Choroid plexus epithelial cell (primary cell): Measurements from ENCODE around the gene SEMA4C.

Experiments used
- DNase-seq: peaks from one replicate; pipeline ENCODE4 v3.0.0-alpha.2; 2010; ENCODE audit warnings: low read depth
- H3K4me3 ChIP-seq: 2 replicates; pipeline ENCODE4 v1.5.1; 2011; ENCODE audit warnings: low read depth, mild to moderate bottlenecking, control low read depth, low read length, moderate library complexity
- CTCF ChIP-seq: conservative IDR thresholded peaks from 2 replicates; pipeline ENCODE4 v1.5.1; 2011; ENCODE audit warnings: low read depth, mild to moderate bottlenecking, control low read depth, inconsistent platforms, low read length, moderate library complexity

Gene SEMA4C

DNA sequence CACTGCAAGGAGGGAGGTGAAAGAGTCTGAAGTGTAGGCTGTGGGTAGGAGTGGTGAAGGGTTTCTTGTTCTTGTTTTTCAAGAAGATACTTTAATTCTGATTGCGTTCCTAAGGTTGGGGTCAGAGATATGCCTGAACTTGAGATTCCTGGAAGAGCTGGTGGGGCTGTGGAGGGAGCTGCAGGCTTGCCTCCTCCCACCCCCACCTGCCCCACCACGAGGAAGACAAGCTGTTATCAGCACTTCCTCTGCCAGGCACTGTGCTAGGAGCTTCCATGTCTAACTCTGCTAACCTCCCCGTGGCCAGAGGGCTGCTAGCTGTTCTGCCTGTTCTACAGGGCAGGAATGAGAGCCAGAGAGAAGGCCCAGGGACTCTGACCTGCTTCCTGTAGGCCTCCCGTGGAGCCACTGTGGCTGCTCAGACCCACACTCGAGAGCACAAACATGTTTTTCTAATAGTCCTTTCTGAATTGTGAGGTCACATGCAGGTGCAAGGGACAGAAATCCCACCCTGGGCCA, 39.8 kb downstream of the SEMA4C start:
- no peak for TF ChIP-seq CTCF

GRCh38 chr2:96828874-96829273, 41.0 kb downstream of the SEMA4C start:
- no peak for TF ChIP-seq CTCF
- H3K4me3 ChIP-seq: no peak overlapping the region
- DNase-seq: no peak

More for the DNA sequence above, 39.8 kb downstream of the SEMA4C start:
- no peak for DNase-seq
- no peak overlapping the region for H3K4me3 ChIP-seq

DNA sequence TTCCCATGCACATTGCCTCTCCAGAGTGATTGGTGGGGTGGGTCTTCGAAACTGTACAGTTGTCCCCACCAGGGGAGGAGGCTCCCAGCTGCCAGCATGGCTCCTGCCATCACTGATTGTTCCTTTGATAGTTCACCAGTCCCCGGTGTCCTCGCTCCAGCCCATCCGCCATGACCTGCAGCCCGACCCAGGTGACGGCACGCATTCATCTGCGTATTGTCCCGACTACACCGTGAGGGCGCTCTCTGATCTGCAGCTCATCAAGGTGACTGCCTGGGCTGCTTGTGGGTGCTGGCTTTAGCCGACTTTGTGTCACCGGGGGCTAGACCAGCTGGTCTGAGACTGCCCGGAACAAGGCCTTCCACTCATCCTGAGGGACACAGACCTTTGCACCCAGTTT, 41.4 kb downstream of the SEMA4C start:
- DNase-seq: no peak
- no peak overlapping the region for H3K4me3 ChIP-seq
- TF ChIP-seq CTCF: no peak

- TF ChIP-seq CTCF: no peak
- H3K4me3 ChIP-seq: no peak overlapping the region
- no peak for DNase-seq
Measured at GRCh38 chr2:96826546-96827278, 43.2 kb downstream of the SEMA4C start.

DNA sequence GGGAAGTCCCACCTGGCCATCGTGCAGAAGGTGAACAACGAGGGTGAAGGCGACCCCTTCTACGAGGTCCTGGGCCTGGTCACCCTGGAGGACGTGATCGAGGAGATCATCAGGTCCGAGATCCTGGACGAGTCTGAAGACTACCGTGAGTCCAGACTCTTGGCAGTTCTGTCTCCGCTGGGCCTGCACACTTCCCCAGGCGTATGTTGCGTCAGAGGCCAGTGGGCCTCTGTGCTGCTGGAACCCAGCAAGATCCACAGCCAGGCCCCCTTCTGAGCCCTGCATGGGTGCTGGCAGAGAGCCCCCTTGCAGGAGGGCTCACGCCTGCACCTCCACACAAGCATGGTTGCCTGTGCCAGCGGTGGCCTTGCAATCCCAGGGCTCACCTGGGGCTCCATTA, 44.8 kb downstream of the SEMA4C start:
- no peak for TF ChIP-seq CTCF
- DNase-seq: no peak
- H3K4me3 ChIP-seq: no peak overlapping the region

DNA sequence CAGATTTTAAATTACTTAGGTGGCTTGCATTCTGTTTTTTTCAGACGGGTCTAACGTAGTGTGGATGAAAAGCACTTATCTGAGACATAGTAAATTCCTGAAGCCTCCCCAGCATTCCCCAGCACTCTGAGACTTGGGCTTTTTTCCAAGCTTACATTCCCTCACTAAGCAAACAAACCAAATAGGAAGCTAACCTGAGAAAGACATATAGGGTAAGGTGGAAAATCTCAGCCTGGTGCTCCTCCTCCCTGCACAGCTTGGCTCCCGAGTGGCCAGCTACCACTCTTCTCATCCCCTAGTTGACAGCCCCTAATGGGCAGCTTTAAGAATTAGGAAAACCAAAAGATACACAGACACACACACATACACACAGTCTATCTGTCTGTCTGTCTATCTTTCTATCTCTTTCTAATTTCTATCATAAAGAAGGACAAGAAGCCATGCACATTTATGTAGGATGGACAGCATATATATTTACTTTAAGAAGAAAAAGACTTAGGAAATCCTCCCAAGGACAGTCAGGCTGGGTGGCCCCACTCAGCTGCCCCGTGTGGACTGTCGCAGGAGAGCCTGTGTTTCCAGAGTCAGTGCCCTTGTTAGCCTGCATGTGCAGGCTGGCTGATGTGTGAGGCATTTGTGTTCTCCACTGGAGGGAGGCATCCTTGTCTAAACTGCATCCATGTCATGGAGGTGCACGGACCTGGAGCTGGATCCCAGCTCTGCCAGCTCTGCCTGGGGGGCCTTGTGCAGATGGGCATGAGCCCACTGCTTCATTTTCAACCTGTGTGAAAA, 45.6 kb downstream of the SEMA4C start:
- no peak overlapping the region for H3K4me3 ChIP-seq
- DNase-seq: peak; percentile 80
- TF ChIP-seq CTCF: no peak

- no peak for TF ChIP-seq CTCF
- no peak overlapping the region for H3K4me3 ChIP-seq
- no peak for DNase-seq
Measured at GRCh38 chr2:96823198-96823597, 46.7 kb downstream of the SEMA4C start.
